Embryonic facial prominence (tissue), 1 donor: ENCODE results near the gene CRISPLD2.

Experiments
- DNase-seq: peaks from one replicate; pipeline ENCODE4 v3.0.0-alpha.2; 2016; ENCODE audit errors: extremely low spot score

CRISPLD2 gene

GRCh38 chr16:84884246-84884595 lies 64.4 kb downstream of the CRISPLD2 start:
- DNase-seq: no peak

GRCh38 chr16:84884596-84885341 lies 65.0 kb downstream of the CRISPLD2 start:
- DNase-seq: no peak

GRCh38 chr16:84885342-84885910 lies 65.6 kb downstream of the CRISPLD2 start:
- DNase-seq: no peak

GRCh38 chr16:84886497-84887090 lies 66.8 kb downstream of the CRISPLD2 start:
- no peak for DNase-seq

GRCh38 chr16:84887207-84887606 lies 67.4 kb downstream of the CRISPLD2 start:
- no peak for DNase-seq

- no peak for DNase-seq
These were observed 68.7 kb downstream of the CRISPLD2 start for GRCh38 chr16:84888450-84888849.

- no peak for DNase-seq
These were observed 69.3 kb downstream of the CRISPLD2 start for GRCh38 chr16:84889066-84889465.

- DNase-seq: no peak
These were observed 70.6 kb downstream of the CRISPLD2 start for GRCh38 chr16:84890427-84890826.

- no peak for DNase-seq
These were observed 71.5 kb downstream of the CRISPLD2 start for GRCh38 chr16:84891149-84891795.

GRCh38 chr16:84892097-84892496 lies 72.3 kb downstream of the CRISPLD2 start:
- DNase-seq: no peak

GRCh38 chr16:84893467-84893848 lies 73.7 kb downstream of the CRISPLD2 start:
- no peak for DNase-seq

GRCh38 chr16:84893849-84894599 lies 74.2 kb downstream of the CRISPLD2 start:
- no peak for DNase-seq

GRCh38 chr16:84895016-84895415 lies 75.2 kb downstream of the CRISPLD2 start:
- no peak for DNase-seq

GRCh38 chr16:84896847-84897246 lies 77.1 kb downstream of the CRISPLD2 start:
- DNase-seq: no peak

GRCh38 chr16:84897911-84898377 lies 78.2 kb downstream of the CRISPLD2 start:
- DNase-seq: no peak

- no peak for DNase-seq
These were observed 78.7 kb downstream of the CRISPLD2 start for GRCh38 chr16:84898447-84898846.

- DNase-seq: no peak
These were observed 79.6 kb downstream of the CRISPLD2 start for GRCh38 chr16:84899414-84899813.

- DNase-seq: no peak
These were observed 86.2 kb downstream of the CRISPLD2 start for GRCh38 chr16:84905965-84906460.

- DNase-seq: no peak
These were observed 87.3 kb downstream of the CRISPLD2 start for GRCh38 chr16:84907051-84907450.

- no peak for DNase-seq
These were observed 87.8 kb downstream of the CRISPLD2 start for GRCh38 chr16:84907575-84907974.

GRCh38 chr16:84909476-84910085 lies 89.8 kb downstream of the CRISPLD2 start:
- DNase-seq: no peak
